HG02588 (cell line): ENCODE measurements around the gene EZR.

Source experiments
- ATAC-seq: cut with Tn5 transposase; IDR thresholded peaks from one replicate; pipeline ENCODE4 v1.9.1; 2021; ENCODE audit warnings: mild to moderate bottlenecking, moderate library complexity; ENCODE audit not compliant: unreplicated experiment

Gene EZR

GRCh38 chr6:158737710-158738615 lies 81.2 kb downstream of the EZR start:
- no peak for ATAC-seq

GRCh38 chr6:158737082-158737709 lies 82.0 kb downstream of the EZR start:
- ATAC-seq: no peak

- no peak for ATAC-seq
Observed at GRCh38 chr6:158735009-158735408, 84.2 kb downstream of the EZR start.

- no peak for ATAC-seq
Observed at GRCh38 chr6:158730541-158730907, 88.6 kb downstream of the EZR start.

GRCh38 chr6:158729906-158730540 lies 89.1 kb downstream of the EZR start:
- no peak for ATAC-seq

- ATAC-seq: no peak
Observed at GRCh38 chr6:158725704-158726103, 93.5 kb downstream of the EZR start.

GRCh38 chr6:158722176-158722729 lies 96.9 kb downstream of the EZR start:
- ATAC-seq: no peak

- no peak for ATAC-seq
Observed at GRCh38 chr6:158718461-158719046, 100.6 kb downstream of the EZR start.

- ATAC-seq: peak; percentile 57
Observed at GRCh38 chr6:158717341-158718330, 101.5 kb downstream of the EZR start.
